H1 (cell line): ENCODE data around the gene SLC16A6. TPM values are rescaled to one million over a fixed set of nuclear protein-coding genes. Genes with fewer than 3 reads are reported as not detected.

Experiments used
- CBX5 ChIP-seq: fragments of 300-800, 300-1000 bp; sonication (generic); IDR thresholded peaks from 2 replicates; pipeline ENCODE4 v1.7.1; 2016; ENCODE audit warnings: antibody characterized with exemption, low read length, low read depth
- CBX8 ChIP-seq: fragments of 300-800, 300-1000 bp; sonication (generic); IDR thresholded peaks from 2 replicates; pipeline ENCODE4 v1.7.1; 2016; ENCODE audit warnings: low read depth, low read length, borderline replicate concordance
- CEBPB ChIP-seq: IDR thresholded peaks from 2 replicates; pipeline ENCODE4 v1.6.1; 2012; ENCODE audit warnings: low read depth, low read length
- CHD7 ChIP-seq: fragments of 300-600 bp; sonication (generic); IDR thresholded peaks from 2 replicates; pipeline ENCODE4 v1.7.1; 2012; ENCODE audit warnings: low read length, moderate library complexity, mild to moderate bottlenecking, inconsistent platforms; ENCODE audit not compliant: insufficient replicate concordance
- RNF2 ChIP-seq: fragments of 200-900, 300-1000 bp; sonication (generic); IDR thresholded peaks from 2 replicates; pipeline ENCODE4 v1.7.1; 2016; ENCODE audit warnings: borderline replicate concordance, low read depth, mild to moderate bottlenecking, antibody characterized with exemption, low read length; ENCODE audit not compliant: poor library complexity, severe bottlenecking; ENCODE audit errors: missing control alignments
- SIRT6 ChIP-seq: IDR thresholded peaks from one replicate; pipeline ENCODE4 v1.7.1; 2012; ENCODE audit warnings: low read length, inconsistent platforms
- SP1 ChIP-seq: IDR thresholded peaks from 2 replicates; pipeline ENCODE4 v1.6.1; 2011; ENCODE audit warnings: low read depth, low read length
- TEAD4 ChIP-seq: IDR thresholded peaks from 2 replicates; pipeline ENCODE4 v1.6.1; 2012; ENCODE audit warnings: low read depth, low read length, inconsistent platforms, mixed read lengths
- YY1 ChIP-seq: IDR thresholded peaks from 2 replicates; pipeline ENCODE4 v1.6.1; 2011; ENCODE audit warnings: low read depth, mild to moderate bottlenecking, low read length
- polyA plus RNA-seq, 7 experiments: library from polyadenylated mRNA; depleted of rRNA in 3 of 7; stranded (reverse) in 5 of 7; unstranded in 2 of 7; fragments of >200 nt in 5 of 7; fragments of 200-250 nt in 2 of 7; gene quantifications; 1 replicate in 5 of 7; 2 replicates in 1 of 7; 4 replicates in 1 of 7; pipeline versions ENCODE4 v1.2.1 to v1.2.3, GENCODE V29; 2011 to 2013; ENCODE audit warnings: missing spikeins in 2 of 7, mixed read lengths in 2 of 7
- total RNA-seq: library from RNA; stranded (reverse); fragmentation: NEBNext Ultra II Directional; extraction: Animal tissue kit (Norgen Biotek cat#: 25700); gene quantifications from 2 replicates; pipeline ENCODE4 v1.2.1, GENCODE V29; 2021

The SLC16A6 gene
- total and polyA plus RNA-seq, 2 of the 8 experiments (the other 6 are each of a cell fraction or from before 2014, with no cell fraction given), result 0.17 to 0.22 TPM

- TF ChIP-seq CHD7 (no peak), SP1 (no peak), TEAD4 (no peak), CBX8 (no peak), YY1 (no peak), CEBPB (no peak), CBX5 (no peak), SIRT6 (no peak), RNF2 (no peak)
Observed at GRCh38 chr17:68273722-68274121, 17.2 kb downstream of the SLC16A6 start (continued).
